B cell (primary cell): ENCODE results near the gene PPP2CA.

Experiments
- CTCF ChIP-seq: fragments of 200-600 bp; IDR thresholded peaks from one replicate; pipeline ENCODE4 v1.8.0; 2022; ENCODE audit warnings: antibody characterized with exemption, mild to moderate bottlenecking
- EZH2 ChIP-seq: IDR thresholded peaks from 2 replicates; pipeline ENCODE4 v1.6.1; 2012; ENCODE audit warnings: borderline replicate concordance, low read depth, mild to moderate bottlenecking, moderate library complexity, low read length; ENCODE audit not compliant: insufficient read depth, poor library complexity, severe bottlenecking

GRCh38 chr5:134258896-134259295 is 33.0 kb upstream of the PPP2CA start:
- TF ChIP-seq EZH2 (no peak), CTCF (no peak)
